ENCODE measurements around the gene TNK1. TPM values are rescaled to one million over a fixed set of nuclear protein-coding genes. Genes with fewer than 3 reads are reported as not detected.

TNK1 gene
- total RNA-seq, 1 experiment from 2014 or later: 0.24 TPM

DNA sequence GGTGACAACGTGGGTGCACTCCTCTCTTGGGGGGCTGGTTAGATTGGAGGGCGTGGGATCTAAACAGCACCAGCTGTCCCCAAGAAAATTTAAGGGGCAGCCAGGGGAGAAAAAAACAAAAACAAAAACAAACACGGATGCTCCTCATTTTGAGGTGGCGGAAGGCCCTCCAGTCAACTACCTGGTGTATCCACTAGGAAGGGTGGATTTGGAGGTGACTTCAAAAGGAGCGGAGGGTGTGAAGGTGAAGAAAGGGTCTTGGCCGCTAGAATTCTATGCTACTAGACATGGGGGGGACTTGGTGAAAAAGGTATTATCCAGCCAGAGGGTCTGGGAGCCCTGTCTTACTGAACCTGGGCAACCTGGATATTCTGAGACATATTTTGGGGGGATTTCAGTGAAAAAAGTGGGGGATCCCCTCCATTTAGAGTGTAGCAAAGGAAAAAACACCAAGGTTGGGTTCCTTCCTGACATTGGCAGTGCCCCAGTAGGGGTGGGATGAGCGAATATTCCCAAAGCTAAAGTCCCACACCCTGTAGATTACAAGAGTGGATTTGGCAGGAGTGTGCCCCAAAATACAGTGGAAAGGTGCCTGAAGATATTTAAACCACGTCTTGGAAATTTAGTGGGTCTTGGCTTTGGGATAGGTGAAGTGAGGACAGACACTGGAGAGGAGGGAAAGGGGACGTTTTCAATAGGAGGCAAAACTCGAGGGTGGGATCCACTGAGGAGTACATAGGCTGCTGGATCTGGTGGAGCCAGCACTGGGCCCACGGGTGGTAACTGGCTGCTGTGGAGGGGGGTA lies 58.0 kb downstream of the TNK1 start:
- no peak for DNase-seq (ENCODE audit: low read depth, low spot score)
- in situ Hi-C loops (cut with HindIII; ENCODE audit: low pct_unique_long_range_greater_than_20kb, low sequenced_read_pairs): no loop called here

Other genes starting within 250 kb of the TNK1 start
- 0.21 and 0.56 TPM in 2 replicates for gene ASGR1, start 201.7 kb upstream of the TNK1 start, total RNA-seq (2014; rRNA removed; shearing (Covaris generic))
- gene DLG4, start 161.3 kb upstream of the TNK1 start, total RNA-seq (2014; rRNA removed; shearing (Covaris generic)): 3.7 and 3.9 TPM in 2 replicates
- 123 and 148 TPM in 2 replicates for gene ACADVL, start 161.2 kb upstream of the TNK1 start, total RNA-seq (2014; rRNA removed; shearing (Covaris generic))
- gene DVL2, start 146.6 kb upstream of the TNK1 start, total RNA-seq (2014; rRNA removed; shearing (Covaris generic)): 86.9 and 91.5 TPM in 2 replicates
- 69.0 and 81.3 TPM in 2 replicates for gene PHF23, start 141.6 kb upstream of the TNK1 start, total RNA-seq (2014; rRNA removed; shearing (Covaris generic))
- 237 and 305 TPM in 2 replicates for gene GABARAP, start 138.6 kb upstream of the TNK1 start, total RNA-seq (2014; rRNA removed; shearing (Covaris generic))
- gene CTDNEP1, start 129.4 kb upstream of the TNK1 start, total RNA-seq (2014; rRNA removed; shearing (Covaris generic)): 26.9 and 29.2 TPM in 2 replicates
- 43.8 and 58.7 TPM in 2 replicates for gene ELP5, start 128.9 kb upstream of the TNK1 start, total RNA-seq (2014; rRNA removed; shearing (Covaris generic))
- gene CLDN7, start 118.6 kb upstream of the TNK1 start, total RNA-seq (2014; rRNA removed; shearing (Covaris generic)): not detected in 2 replicates
- 0.79 and 1.1 TPM in 2 replicates for gene SLC2A4, start 99.4 kb upstream of the TNK1 start, total RNA-seq (2014; rRNA removed; shearing (Covaris generic))
- gene YBX2, start 86.5 kb upstream of the TNK1 start, total RNA-seq (2014; rRNA removed; shearing (Covaris generic)): 0.08 and 0.59 TPM in 2 replicates
- gene EIF5A, start 73.5 kb upstream of the TNK1 start, total RNA-seq (2014; rRNA removed; shearing (Covaris generic)): 839 and 914 TPM in 2 replicates
- gene GPS2, start 65.7 kb upstream of the TNK1 start, total RNA-seq (2014; rRNA removed; shearing (Covaris generic)): 73.7 and 74.8 TPM in 2 replicates
- 13.6 and 19.4 TPM in 2 replicates for gene NEURL4, start 51.8 kb upstream of the TNK1 start, total RNA-seq (2014; rRNA removed; shearing (Covaris generic))
- 0.03 TPM in 1 of 2 replicates, not detected in the other for gene ACAP1, start 44.6 kb upstream of the TNK1 start, total RNA-seq (2014; rRNA removed; shearing (Covaris generic))
- 2.0 and 2.5 TPM in 2 replicates for gene KCTD11, start 28.9 kb upstream of the TNK1 start, total RNA-seq (2014; rRNA removed; shearing (Covaris generic))
- gene TMEM95, start 25.9 kb upstream of the TNK1 start, total RNA-seq (2014; rRNA removed; shearing (Covaris generic)): not detected in 2 replicates
- 5.1 and 9.6 TPM in 2 replicates for gene PLSCR3, start 13.4 kb downstream of the TNK1 start, total RNA-seq (2014; rRNA removed; shearing (Covaris generic))
- 147 and 188 TPM in 2 replicates for gene TMEM256, start 23.0 kb downstream of the TNK1 start, total RNA-seq (2014; rRNA removed; shearing (Covaris generic))
- gene NLGN2, start 26.8 kb downstream of the TNK1 start, total RNA-seq (2014; rRNA removed; shearing (Covaris generic)): 0.55 and 1.7 TPM in 2 replicates
- not detected in 2 replicates for gene SPEM1, start 39.2 kb downstream of the TNK1 start, total RNA-seq (2014; rRNA removed; shearing (Covaris generic))
- not detected in 2 replicates for gene SPEM2, start 44.5 kb downstream of the TNK1 start, total RNA-seq (2014; rRNA removed; shearing (Covaris generic))
- not detected in 2 replicates for gene SPEM3, start 47.8 kb downstream of the TNK1 start, total RNA-seq (2014; rRNA removed; shearing (Covaris generic))
- gene TMEM102, start 54.3 kb downstream of the TNK1 start, total RNA-seq (2014; rRNA removed; shearing (Covaris generic)): 6.8 and 7.0 TPM in 2 replicates
- 0.45 and 0.61 TPM in 2 replicates for gene FGF11, start 58.4 kb downstream of the TNK1 start, total RNA-seq (2014; rRNA removed; shearing (Covaris generic))
- gene CHRNB1, start 64.0 kb downstream of the TNK1 start, total RNA-seq (2014; rRNA removed; shearing (Covaris generic)): 3.3 and 4.5 TPM in 2 replicates
- 14.3 and 14.6 TPM in 2 replicates for gene ZBTB4, start 98.5 kb downstream of the TNK1 start, total RNA-seq (2014; rRNA removed; shearing (Covaris generic))
- not detected in 2 replicates for gene SLC35G6, start 100.4 kb downstream of the TNK1 start, total RNA-seq (2014; rRNA removed; shearing (Covaris generic))
- gene POLR2A, start 103.3 kb downstream of the TNK1 start, total RNA-seq (2014; rRNA removed; shearing (Covaris generic)): 20.6 and 24.0 TPM in 2 replicates
- 0.88 and 1.2 TPM in 2 replicates for gene TNFSF12, start 168.0 kb downstream of the TNK1 start, total RNA-seq (2014; rRNA removed; shearing (Covaris generic))
- gene TNFSF13, start 177.7 kb downstream of the TNK1 start, total RNA-seq (2014; rRNA removed; shearing (Covaris generic)): 0.11 TPM in 1 of 2 replicates, not detected in the other
- 103 and 113 TPM in 2 replicates for gene SENP3, start 180.8 kb downstream of the TNK1 start, total RNA-seq (2014; rRNA removed; shearing (Covaris generic))
- gene CD68, start 198.5 kb downstream of the TNK1 start, total RNA-seq (2014; rRNA removed; shearing (Covaris generic)): 69.3 and 74.5 TPM in 2 replicates
- 151 and 154 TPM in 2 replicates for gene MPDU1, start 202.8 kb downstream of the TNK1 start, total RNA-seq (2014; rRNA removed; shearing (Covaris generic))
- gene SOX15, start 209.0 kb downstream of the TNK1 start, total RNA-seq (2014; rRNA removed; shearing (Covaris generic)): not detected in 2 replicates
- 56.6 and 61.7 TPM in 2 replicates for gene FXR2, start 233.8 kb downstream of the TNK1 start, total RNA-seq (2014; rRNA removed; shearing (Covaris generic))
- 49.6 and 56.3 TPM in 2 replicates for gene SAT2, start 246.7 kb downstream of the TNK1 start, total RNA-seq (2014; rRNA removed; shearing (Covaris generic))
- gene SHBG, start 249.0 kb downstream of the TNK1 start, total RNA-seq (2014; rRNA removed; shearing (Covaris generic)): 0.82 and 1.6 TPM in 2 replicates

Measured in SK-MEL-5 (cell line).